Keratinocyte (primary cell): ENCODE measurements around the gene EAF2. TPM values are rescaled to one million over a fixed set of nuclear protein-coding genes. Genes with fewer than 3 reads are reported as not detected.

Experiments used
- DNase-seq: peaks from one replicate; pipeline ENCODE4 v3.0.0-alpha.2; 2011; ENCODE audit warnings: low read depth, missing footprints, low spot score
- FAIRE-seq: peaks from 2 replicates; lab custom pipeline; 2011; peaks lifted over from hg19 to GRCh38; lab: Jason Lieb, UNC
- H2AFZ ChIP-seq: 2 replicates; pipeline ENCODE4 v1.6.0; 2012; ENCODE audit warnings: low read length, control low read depth, inconsistent platforms; ENCODE audit not compliant: control insufficient read depth
- H3K27ac ChIP-seq: 2 replicates; pipeline ENCODE4 v1.5.1; 2011; ENCODE audit warnings: low read length; ENCODE audit not compliant: control insufficient read depth, insufficient read depth
- H3K27me3 ChIP-seq: 3 replicates; pipeline ENCODE4 v1.6.0; 2011; ENCODE audit warnings: low read length; ENCODE audit not compliant: control insufficient read depth, insufficient read depth; ENCODE audit errors: extremely low read depth
- H3K36me3 ChIP-seq, 2 experiments: 2 replicates in 1 of 2; 3 replicates in 1 of 2; pipeline ENCODE4 v1.5.1; 2011; ENCODE audit warnings: low read length in 2 of 2, mild to moderate bottlenecking in 1 of 2; ENCODE audit not compliant: control insufficient read depth in 2 of 2, insufficient read depth in 2 of 2; ENCODE audit errors: extremely low read depth in 1 of 2
- H3K4me1 ChIP-seq: 3 replicates; pipeline ENCODE4 v1.5.1; 2011; ENCODE audit warnings: low read length; ENCODE audit not compliant: control insufficient read depth, insufficient read depth; ENCODE audit errors: extremely low read depth
- H3K4me2 ChIP-seq: 3 replicates; pipeline ENCODE4 v1.6.0; 2011; ENCODE audit warnings: low read depth, low read length; ENCODE audit not compliant: control insufficient read depth, insufficient read depth; ENCODE audit errors: extremely low read depth
- H3K4me3 ChIP-seq, 3 experiments: fragments of 200-600 bp in 1 of 3; sonication (generic) in 1 of 3; 2 replicates in 2 of 3; 3 replicates in 1 of 3; pipeline ENCODE4 v1.5.1; 2011 to 2016; ENCODE audit warnings: low read length in 3 of 3, mild to moderate bottlenecking in 3 of 3, control low read depth in 2 of 3, inconsistent platforms in 1 of 3, low read depth in 1 of 3, mixed read lengths in 1 of 3, mixed run types in 1 of 3, moderate library complexity in 1 of 3; ENCODE audit not compliant: control insufficient read depth in 2 of 3, insufficient read depth in 2 of 3; ENCODE audit errors: extremely low read depth in 1 of 3
- H3K79me2 ChIP-seq: 2 replicates; pipeline ENCODE4 v1.6.0; 2012; ENCODE audit warnings: low read length; ENCODE audit not compliant: control insufficient read depth, insufficient read depth
- H3K9ac ChIP-seq: 3 replicates; pipeline ENCODE4 v1.6.0; 2011; ENCODE audit warnings: low read length; ENCODE audit not compliant: control insufficient read depth, insufficient read depth; ENCODE audit errors: extremely low read depth
- H3K9me1 ChIP-seq: 3 replicates; pipeline ENCODE4 v1.6.0; 2011; ENCODE audit warnings: low read length; ENCODE audit not compliant: control insufficient read depth, insufficient read depth; ENCODE audit errors: extremely low read depth
- H3K9me3 ChIP-seq: 2 replicates; pipeline ENCODE4 v1.5.1; 2012; ENCODE audit warnings: low read depth, low read length; ENCODE audit not compliant: control insufficient read depth
- H4K20me1 ChIP-seq: 3 replicates; pipeline ENCODE4 v1.6.0; 2011; ENCODE audit warnings: low read length; ENCODE audit not compliant: control insufficient read depth, insufficient read depth; ENCODE audit errors: extremely low read depth
- CTCF ChIP-seq, 3 experiments: IDR thresholded peaks in 1 of 3; conservative IDR thresholded peaks in 1 of 3; optimal IDR thresholded peaks in 1 of 3; 2 replicates in 2 of 3; 3 replicates in 1 of 3; pipeline versions ENCODE3 to v1.5.1; 2011; ENCODE audit warnings: low read length in 3 of 3, mild to moderate bottlenecking in 3 of 3, moderate library complexity in 2 of 3, control low read depth in 1 of 3, inconsistent platforms in 1 of 3; ENCODE audit not compliant: insufficient read depth in 2 of 3; ENCODE audit errors: extremely low read depth in 1 of 3
- EZH2 ChIP-seq: IDR thresholded peaks from one replicate; pipeline ENCODE4 v1.6.1; 2012; ENCODE audit warnings: inconsistent platforms, mild to moderate bottlenecking, low read length, moderate library complexity
- dilution Hi-C: fragments of 300-500 bp; cut with MboI; formaldehyde crosslinking; loops from one replicate; pipeline ENCODE4 v1.7.0; 2020; ENCODE audit warnings: low sequenced_read_pairs; ENCODE audit not compliant: extremely low pct_ligation_motif_present
- polyA plus RNA-seq, 5 experiments: library from polyadenylated mRNA; depleted of rRNA in 3 of 5; stranded (reverse) in 3 of 5; stranded (forward) in 1 of 5; unstranded in 1 of 5; fragments of >200 nt; gene quantifications; 1 replicate in 1 of 5; 2 replicates in 3 of 5; 3 replicates in 1 of 5; pipeline versions ENCODE4 v1.2.1 to v1.2.3, GENCODE V29; 2011 to 2012; ENCODE audit warnings: missing spikeins in 2 of 5, low read depth in 1 of 5, low replicate concordance in 1 of 5

EAF2 gene
- polyA plus RNA-seq, 1 donor (not counting 4 experiments of a cell fraction or from before 2014, with no cell fraction given) = 4.4 TPM

GRCh38 chr3:121870717-121871116 is 35.7 kb downstream of the EAF2 start:
- Histone ChIP-seq H2AFZ (no peak overlapping the region), H3K4me1 (no peaks in the 10 kb centered on the region), H3K27ac (no peak overlapping the region), H3K9me1 (no peaks in the 10 kb centered on the region), H3K79me2 (no peaks in the 10 kb centered on the region), H3K4me2 (no peak overlapping the region), H3K9ac (no peak overlapping the region), H3K36me3 (no peaks in the 10 kb centered on the region), H4K20me1 (no peaks in the 10 kb centered on the region), H3K9me3 (no peaks in the 10 kb centered on the region), H3K27me3 (no peaks in the 10 kb centered on the region), H3K4me3 (no peak overlapping the region)
- FAIRE-seq = peak; percentile 9
- TF ChIP-seq CTCF (optimal IDR thresholded peaks at IDR 0.05 in 1 of 3, IDR thresholded peaks at IDR 0.05 in 1 of 3, conservative IDR thresholded peaks at IDR 0.05 in 1 of 3; ENCODE audit: extremely low read depth in 1 of 3, insufficient read depth in 2 of 3, low read length in 3 of 3) (no peak), EZH2 (no peak)
- DNase-seq = no peak
- dilution Hi-C loops = no loop called here

- no peak overlapping the region for H3K4me2 ChIP-seq
- H4K20me1 ChIP-seq = no peaks in the 10 kb centered on the region
- DNase-seq (no peak), FAIRE-seq (no peak)
- H3K9me3 ChIP-seq = no peaks in the 10 kb centered on the region
- no peaks in the 10 kb centered on the region for H3K9me1 ChIP-seq
- H3K4me3 ChIP-seq = no peak overlapping the region
- no peaks in the 10 kb centered on the region for H3K4me1 ChIP-seq
- H3K9ac ChIP-seq = no peak overlapping the region
- no peaks in the 10 kb centered on the region for H3K36me3 ChIP-seq
- no peaks in the 10 kb centered on the region for H3K79me2 ChIP-seq
- dilution Hi-C loops = no loop called here
- no peaks in the 10 kb centered on the region for H3K27me3 ChIP-seq
- TF ChIP-seq CTCF (optimal IDR thresholded peaks at IDR 0.05 in 1 of 3, IDR thresholded peaks at IDR 0.05 in 1 of 3, conservative IDR thresholded peaks at IDR 0.05 in 1 of 3; ENCODE audit: extremely low read depth in 1 of 3, insufficient read depth in 2 of 3, low read length in 3 of 3) = no peak
- TF ChIP-seq EZH2 = no peak
- no peak overlapping the region for H2AFZ ChIP-seq
- no peak overlapping the region for H3K27ac ChIP-seq
Measured at GRCh38 chr3:121871430-121871829, 36.4 kb downstream of the EAF2 start.
